Ovary (tissue), 9 donors: ENCODE data around the gene FSTL3. TPM values are rescaled to one million over a fixed set of nuclear protein-coding genes. Genes with fewer than 3 reads are reported as not detected.
A peak's percentile ranks its signal among the peaks of the same experiment; 100 is the strongest.

ENCODE experiments used
- DNase-seq, 5 donors: peaks; one replicate each; pipeline ENCODE4 v3.0.0-alpha.2; 2019 to 2020
- H3K27ac ChIP-seq, 2 donors: fragments of 200-600 bp; one replicate each; pipeline versions ENCODE4 v1.5.1 to v1.8.0; 2019 to 2022
- H3K27me3 ChIP-seq: fragments of 200-600 bp; one replicate; pipeline ENCODE4 v1.8.0; 2022
- H3K36me3 ChIP-seq: fragments of 200-600 bp; sonication (generic); one replicate; pipeline ENCODE4 v1.5.1; 2019
- H3K4me1 ChIP-seq: one replicate; pipeline ENCODE4 v1.8.1; 2013; ENCODE audit warnings: mild to moderate bottlenecking, moderate library complexity; ENCODE audit not compliant: insufficient read depth
- H3K4me3 ChIP-seq: fragments of 200-600 bp; sonication (generic); one replicate; pipeline ENCODE4 v1.5.1; 2017
- H3K9me3 ChIP-seq, 2 donors: fragments of 200-600 bp in 1 of 2; sonication (generic) in 1 of 2; one replicate each; pipeline versions ENCODE4 v1.5.1 to v1.8.1; 2013 to 2019; ENCODE audit warnings: mild to moderate bottlenecking in 1 of 2, moderate library complexity in 1 of 2
- EP300 ChIP-seq: sonication (generic); formaldehyde crosslinking; IDR thresholded peaks from one replicate; pipeline ENCODE4 v1.6.1; 2017; ENCODE audit warnings: antibody characterized with exemption
- POLR2A ChIP-seq: fragments of 450-650 bp; IDR thresholded peaks from one replicate; pipeline ENCODE4 v1.6.1; 2017; ENCODE audit warnings: antibody characterized with exemption, mild to moderate bottlenecking, moderate library complexity
- WGBS, 3 donors: extraction: QIAGEN DNeasy Blood & Tissue Kit in 1 of 3; methylation state at CpG; one replicate each; pipeline versions ENCODE4 v1.1.5 to v1.1.7; 2013 to 2017; 5-methylcytosine and 5-hydroxymethylcytosine counted together
- intact Hi-C, 4 donors: fragments of 100-400 bp; cut with DNase I; formaldehyde crosslinking; loops; one replicate each; pipeline versions ENCODE4 v1.11.0 to v1.15.1; 2022 to 2023
- polyA plus RNA-seq, 2 donors: library from polyadenylated mRNA; stranded (reverse); fragments of 200-250 nt in 1 of 2; fragments of 350-450 nt in 1 of 2; fragmentation: Illumina TruSeq in 1 of 2; extraction: RNeasy Lipid Tissue Mini Kit (QIAGEN cat#74804) in 1 of 2; gene quantifications; one replicate each; pipeline ENCODE4 v1.2.3, GENCODE V29; 2013 to 2014
- total RNA-seq, 7 donors: library from RNA; depleted of rRNA in 2 of 7; stranded (reverse); fragments of >200 nt in 2 of 7; fragmentation: NEBNext Ultra II Directional in 3 of 7; extraction: Animal tissue kit (Norgen Biotek cat#: 25700) in 3 of 7; gene quantifications; one replicate each; pipeline versions ENCODE4 v1.1.0 to v1.2.4, GENCODE V29; 2016 to 2023
- TF ChIP-seq, protein P1 (sequence below), 3 donors: fragments of 450-650 bp in 2 of 3; fragments of 200-600 bp in 1 of 3; IDR thresholded peaks; one replicate each; pipeline versions ENCODE4 v1.5.1 to v1.8.0; 2016 to 2022; ENCODE audit warnings: antibody characterized with exemption in 3 of 3, mild to moderate bottlenecking in 1 of 3
- donor health status: DM: no; HTN: no; CAD: no; lungs with moderate emphysema.
- donor health status: DM: no; HTN: no; CAD: no.
- donor health status: Bipolar disorder and iron deficiency.
- donor health status: DM: yes; HTN: yes; CAD: no.
- donor health status: DM: no; HTN: no; CAD: no.
- donor health status: DM: yes; HTN: yes; CAD: no.

FSTL3 gene
- total and polyA plus RNA-seq, 9 donors: 16.9 to 141 (median 39.9) TPM

DNA sequence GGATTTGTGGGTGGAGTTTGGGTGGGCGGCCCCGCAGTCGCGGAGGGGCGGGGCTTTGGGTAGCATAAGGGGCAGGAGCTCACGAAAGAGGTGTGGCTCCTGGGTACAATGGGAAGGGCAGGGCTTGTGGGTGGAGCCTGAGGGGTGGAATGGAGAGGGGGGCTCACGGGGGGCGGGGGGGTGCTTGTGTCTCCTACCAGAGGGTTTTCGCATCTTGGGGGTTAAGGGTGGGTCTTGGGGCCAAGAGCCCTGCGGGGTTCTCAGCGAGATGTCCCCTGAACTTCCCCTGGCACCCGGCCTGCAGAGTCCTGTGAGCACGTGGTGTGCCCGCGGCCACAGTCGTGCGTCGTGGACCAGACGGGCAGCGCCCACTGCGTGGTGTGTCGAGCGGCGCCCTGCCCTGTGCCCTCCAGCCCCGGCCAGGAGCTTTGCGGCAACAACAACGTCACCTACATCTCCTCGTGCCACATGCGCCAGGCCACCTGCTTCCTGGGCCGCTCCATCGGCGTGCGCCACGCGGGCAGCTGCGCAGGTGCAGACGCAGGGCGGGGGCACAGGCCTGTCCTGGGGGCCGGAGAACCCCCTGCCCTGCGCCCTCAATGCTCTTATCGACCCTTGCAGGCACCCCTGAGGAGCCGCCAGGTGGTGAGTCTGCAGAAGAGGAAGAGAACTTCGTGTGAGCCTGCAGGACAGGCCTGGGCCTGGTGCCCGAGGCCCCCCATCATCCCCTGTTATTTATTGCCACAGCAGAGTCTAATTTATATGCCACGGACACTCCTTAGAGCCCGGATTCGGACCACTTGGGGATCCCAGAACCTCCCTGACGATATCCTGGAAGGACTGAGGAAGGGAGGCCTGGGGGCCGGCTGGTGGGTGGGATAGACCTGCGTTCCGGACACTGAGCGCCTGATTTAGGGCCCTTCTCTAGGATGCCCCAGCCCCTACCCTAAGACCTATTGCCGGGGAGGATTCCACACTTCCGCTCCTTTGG lies 5.1 kb downstream of the FSTL3 start:
- intact Hi-C loops: no loop called here
- 63 to 73% (median 67%) methylated on average over 52 to 54 of the region's 54 CpGs for WGBS, 3 donors
- TF ChIP-seq, protein P1, sequence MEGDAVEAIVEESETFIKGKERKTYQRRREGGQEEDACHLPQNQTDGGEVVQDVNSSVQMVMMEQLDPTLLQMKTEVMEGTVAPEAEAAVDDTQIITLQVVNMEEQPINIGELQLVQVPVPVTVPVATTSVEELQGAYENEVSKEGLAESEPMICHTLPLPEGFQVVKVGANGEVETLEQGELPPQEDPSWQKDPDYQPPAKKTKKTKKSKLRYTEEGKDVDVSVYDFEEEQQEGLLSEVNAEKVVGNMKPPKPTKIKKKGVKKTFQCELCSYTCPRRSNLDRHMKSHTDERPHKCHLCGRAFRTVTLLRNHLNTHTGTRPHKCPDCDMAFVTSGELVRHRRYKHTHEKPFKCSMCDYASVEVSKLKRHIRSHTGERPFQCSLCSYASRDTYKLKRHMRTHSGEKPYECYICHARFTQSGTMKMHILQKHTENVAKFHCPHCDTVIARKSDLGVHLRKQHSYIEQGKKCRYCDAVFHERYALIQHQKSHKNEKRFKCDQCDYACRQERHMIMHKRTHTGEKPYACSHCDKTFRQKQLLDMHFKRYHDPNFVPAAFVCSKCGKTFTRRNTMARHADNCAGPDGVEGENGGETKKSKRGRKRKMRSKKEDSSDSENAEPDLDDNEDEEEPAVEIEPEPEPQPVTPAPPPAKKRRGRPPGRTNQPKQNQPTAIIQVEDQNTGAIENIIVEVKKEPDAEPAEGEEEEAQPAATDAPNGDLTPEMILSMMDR (IDR thresholded peaks at IDR 0.05): no peak
- TF ChIP-seq POLR2A: no peak
- no peak for TF ChIP-seq EP300

DNA sequence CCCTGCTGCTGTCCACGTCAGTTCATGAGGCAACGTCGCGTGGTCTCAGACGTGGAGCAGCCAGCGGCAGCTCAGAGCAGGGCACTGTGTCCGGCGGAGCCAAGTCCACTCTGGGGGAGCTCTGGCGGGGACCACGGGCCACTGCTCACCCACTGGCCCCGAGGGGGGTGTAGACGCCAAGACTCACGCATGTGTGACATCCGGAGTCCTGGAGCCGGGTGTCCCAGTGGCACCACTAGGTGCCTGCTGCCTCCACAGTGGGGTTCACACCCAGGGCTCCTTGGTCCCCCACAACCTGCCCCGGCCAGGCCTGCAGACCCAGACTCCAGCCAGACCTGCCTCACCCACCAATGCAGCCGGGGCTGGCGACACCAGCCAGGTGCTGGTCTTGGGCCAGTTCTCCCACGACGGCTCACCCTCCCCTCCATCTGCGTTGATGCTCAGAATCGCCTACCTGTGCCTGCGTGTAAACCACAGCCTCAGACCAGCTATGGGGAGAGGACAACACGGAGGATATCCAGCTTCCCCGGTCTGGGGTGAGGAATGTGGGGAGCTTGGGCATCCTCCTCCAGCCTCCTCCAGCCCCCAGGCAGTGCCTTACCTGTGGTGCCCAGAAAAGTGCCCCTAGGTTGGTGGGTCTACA lies 6.6 kb downstream of the FSTL3 start:
- intact Hi-C loops: no loop called here
- H3K36me3 ChIP-seq: no peaks in the 10 kb centered on the region
- TF ChIP-seq, protein P1 (IDR thresholded peaks at IDR 0.05): no peak
- TF ChIP-seq POLR2A (no peak), EP300 (no peak)
- peaks cover 6% of the 10 kb centered on the region for H3K4me1 ChIP-seq
- peak in 3 of 5 donors; percentile 57 to 62 (median 61) for DNase-seq
- no peaks in the 10 kb centered on the region for H3K27me3 ChIP-seq
- 72 to 76% (median 75%) methylated on average over 24 to 25 of the region's 25 CpGs for WGBS, 3 donors
- H3K4me3 ChIP-seq: no peak overlapping the region
- H3K27ac ChIP-seq: no peak overlapping the region
- H3K9me3 ChIP-seq: no peaks in the 10 kb centered on the region

More for the DNA sequence above, 5.1 kb downstream of the FSTL3 start:
- peak in 3 of 5 donors; percentile 82 to 86 (median 82) for DNase-seq
- H3K4me3 ChIP-seq: peak overlapping the region; percentile 59
- no peaks in the 10 kb centered on the region for H3K27me3 ChIP-seq
- no peaks in the 10 kb centered on the region for H3K9me3 ChIP-seq
- H3K27ac ChIP-seq: peak overlapping the region; percentile 56 to 95
- no peaks in the 10 kb centered on the region for H3K36me3 ChIP-seq
- peaks cover 11% of the 10 kb centered on the region for H3K4me1 ChIP-seq

DNA sequence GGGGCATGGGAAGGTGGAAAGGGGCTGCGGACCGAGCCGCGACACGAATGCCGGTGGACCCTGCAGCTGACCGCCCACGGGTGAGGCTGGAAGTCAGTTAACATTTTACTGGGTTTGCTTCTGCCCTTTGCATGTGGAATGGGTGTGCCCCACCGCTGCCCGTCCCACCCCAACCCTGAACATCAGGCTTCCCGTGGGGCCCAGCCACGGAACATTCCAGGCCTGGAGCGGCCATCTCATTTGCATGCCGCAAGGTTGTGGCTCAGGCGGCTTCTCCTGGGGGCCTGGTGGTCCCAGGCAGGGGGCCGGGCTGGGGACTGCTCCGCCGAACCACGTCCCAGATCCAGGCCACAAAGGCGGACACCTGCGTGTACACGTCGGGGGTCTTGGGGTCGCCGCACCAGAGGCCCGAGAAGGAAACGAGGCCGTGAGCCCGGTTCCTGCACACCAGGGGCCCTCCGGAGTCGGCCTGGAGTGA lies 9.3 kb downstream of the FSTL3 start:
- 73 to 79% (median 77%) methylated on average over 31 of the region's 31 CpGs for WGBS, 3 donors
- TF ChIP-seq POLR2A (no peak), EP300 (no peak)
- TF ChIP-seq, protein P1 (IDR thresholded peaks at IDR 0.05): no peak
- no peaks in the 10 kb centered on the region for H3K36me3 ChIP-seq
- H3K27me3 ChIP-seq: no peaks in the 10 kb centered on the region
- peaks cover 3% of the 10 kb centered on the region for H3K4me1 ChIP-seq
- H3K27ac ChIP-seq: no peak overlapping the region
- H3K4me3 ChIP-seq: no peak overlapping the region
- no peaks in the 10 kb centered on the region for H3K9me3 ChIP-seq
- DNase-seq: peak in 1 of 5 donors; percentile 42
- intact Hi-C loops: no loop called here

DNA sequence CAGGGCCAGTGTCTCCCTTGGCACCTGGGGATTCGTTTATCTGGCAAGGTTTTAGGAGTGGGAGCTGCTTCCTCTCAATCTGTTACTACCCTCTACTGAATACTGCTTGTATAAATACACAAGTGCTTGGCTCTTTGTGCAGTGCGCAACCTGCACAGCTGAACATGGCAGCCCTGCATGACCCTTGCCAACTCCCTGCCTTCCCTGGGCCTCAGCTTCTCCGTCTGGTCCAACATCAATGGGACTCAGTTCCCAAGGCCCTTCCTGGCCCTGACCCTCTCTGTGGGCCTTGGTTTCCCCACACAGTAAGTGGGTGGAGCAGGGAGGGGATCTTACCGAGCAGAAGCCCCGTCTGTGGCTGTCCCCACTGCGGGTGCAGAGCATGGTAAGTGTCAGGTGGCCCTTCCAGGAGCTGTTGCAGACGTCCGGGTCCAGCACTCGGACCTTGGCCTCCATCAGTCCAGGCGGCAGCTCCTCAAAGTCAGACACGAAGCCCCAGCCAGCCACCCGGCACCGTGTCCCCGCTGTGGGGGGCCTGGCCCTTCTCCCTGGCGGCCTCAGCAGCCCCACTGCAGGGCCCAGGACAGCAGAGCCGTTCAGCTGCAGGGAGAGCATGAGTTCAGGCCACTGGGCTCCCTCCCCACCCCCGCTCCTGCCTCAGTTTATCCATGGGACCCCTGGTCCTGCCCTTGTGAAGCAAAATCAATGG lies 10.6 kb downstream of the FSTL3 start:
- intact Hi-C loops: no loop called here
- Histone ChIP-seq H3K27ac (no peak overlapping the region), H3K9me3 (no peaks in the 10 kb centered on the region), H3K4me3 (no peak overlapping the region), H3K27me3 (no peaks in the 10 kb centered on the region), H3K4me1 (no peaks in the 10 kb centered on the region), H3K36me3 (no peaks in the 10 kb centered on the region)
- TF ChIP-seq EP300: no peak
- TF ChIP-seq, protein P1 (IDR thresholded peaks at IDR 0.05): no peak
- no peak for TF ChIP-seq POLR2A
- peak in 1 of 5 donors; percentile 25 for DNase-seq
- WGBS, 3 donors: 69 to 75% (median 70%) methylated on average over 17 of the region's 17 CpGs
